ENCODE measurements around the gene NOS1AP.
"Not testable (repeated sequence)": the region's sequence is repeated elsewhere in the genome, so short reads cannot be mapped to it uniquely, and the experiment has no call there.

Gene NOS1AP

GRCh38 chr1:162197041-162197531 lies 127.6 kb downstream of the NOS1AP start:
- no peak for DNase-seq

GRCh38 chr1:162197615-162198421 lies 128.3 kb downstream of the NOS1AP start:
- no peak for DNase-seq

DNA sequence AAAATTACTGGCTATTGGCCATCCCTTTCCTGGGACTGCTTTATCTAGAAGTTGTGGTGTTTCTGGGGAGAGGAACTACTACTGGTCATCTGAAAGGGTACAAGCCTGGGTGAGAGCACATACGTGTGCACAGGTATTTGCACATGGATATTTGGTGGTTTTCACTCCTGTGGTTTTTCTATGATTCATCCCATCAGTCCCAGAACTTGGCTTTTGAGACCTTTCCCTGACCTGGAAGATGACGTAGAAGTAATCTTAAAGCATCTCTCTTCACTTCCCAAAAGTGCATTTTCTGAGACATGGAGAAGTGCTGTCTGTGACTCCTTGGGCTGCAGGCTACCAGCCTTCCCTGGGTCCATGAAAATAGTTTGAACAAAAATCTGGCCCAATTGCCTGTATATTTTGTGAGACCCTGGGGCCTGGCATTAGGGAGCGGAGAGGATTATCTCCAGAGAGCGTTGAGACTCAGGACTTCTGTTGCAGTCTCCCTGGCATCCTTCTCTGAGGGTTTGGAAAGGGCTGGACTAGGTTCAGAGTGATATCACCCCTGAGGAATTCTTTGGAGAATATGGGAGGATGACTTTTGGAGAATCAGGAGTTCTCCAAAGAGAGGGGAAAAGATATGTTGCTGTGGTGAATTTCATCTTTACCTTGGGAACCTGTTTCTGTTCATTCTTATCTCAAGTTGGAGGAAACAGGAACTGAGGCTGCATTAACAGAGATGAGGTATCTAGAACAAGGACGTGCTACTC lies 130.8 kb downstream of the NOS1AP start:
- DNase-seq = no peak

GRCh38 chr1:162201062-162201461 lies 131.6 kb downstream of the NOS1AP start:
- not testable (repeated sequence) for DNase-seq

- no peak for DNase-seq
Measured at GRCh38 chr1:162204129-162204822, 134.8 kb downstream of the NOS1AP start.

- DNase-seq = no peak
Measured at GRCh38 chr1:162204823-162205155, 135.3 kb downstream of the NOS1AP start.

- DNase-seq = no peak
Measured at GRCh38 chr1:162206300-162206699, 136.8 kb downstream of the NOS1AP start.

DNA sequence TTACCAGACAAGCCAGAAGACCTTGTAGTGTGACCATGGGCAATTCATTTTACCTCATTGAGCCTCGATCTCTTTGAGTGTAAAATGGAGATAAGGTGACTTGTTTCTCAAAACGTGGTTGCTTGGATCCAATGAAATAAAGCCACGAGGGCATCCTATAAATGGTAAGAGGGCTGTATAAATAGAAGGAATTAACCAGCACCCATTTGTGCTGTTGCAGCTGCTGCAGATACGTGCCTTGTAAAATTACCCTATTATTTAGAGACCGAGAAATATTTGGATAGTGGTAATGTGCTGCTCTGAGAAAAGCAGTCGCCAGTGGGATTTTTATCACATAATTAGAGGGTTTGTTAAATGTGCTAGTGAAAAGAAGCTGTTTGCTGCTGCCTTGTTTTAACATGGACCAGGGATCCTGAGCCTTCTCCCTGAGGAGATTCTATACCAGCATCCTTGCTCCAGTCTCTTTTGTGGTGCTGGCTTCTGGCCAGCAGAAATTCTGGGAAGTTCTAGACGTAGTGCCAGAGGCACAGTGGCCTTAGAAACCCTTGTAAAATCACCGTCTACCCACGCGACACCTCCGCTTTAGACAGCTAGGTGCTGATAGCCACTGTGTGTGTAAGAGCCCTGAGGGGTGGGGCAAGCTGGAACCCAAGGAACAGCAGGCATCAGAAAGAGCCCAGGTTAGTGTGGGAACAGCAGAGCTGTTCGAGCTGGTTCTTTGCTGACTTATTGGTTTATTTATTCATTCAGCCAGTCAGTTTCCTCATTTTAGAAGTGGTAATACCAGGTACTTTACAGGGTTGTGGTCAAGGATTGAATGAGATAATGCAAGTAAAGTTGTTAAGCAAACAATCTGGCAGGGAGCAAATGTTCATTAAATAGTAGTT lies 137.5 kb downstream of the NOS1AP start:
- no peak for DNase-seq

- no peak for DNase-seq
Measured at GRCh38 chr1:162207862-162208261, 138.4 kb downstream of the NOS1AP start.

DNA sequence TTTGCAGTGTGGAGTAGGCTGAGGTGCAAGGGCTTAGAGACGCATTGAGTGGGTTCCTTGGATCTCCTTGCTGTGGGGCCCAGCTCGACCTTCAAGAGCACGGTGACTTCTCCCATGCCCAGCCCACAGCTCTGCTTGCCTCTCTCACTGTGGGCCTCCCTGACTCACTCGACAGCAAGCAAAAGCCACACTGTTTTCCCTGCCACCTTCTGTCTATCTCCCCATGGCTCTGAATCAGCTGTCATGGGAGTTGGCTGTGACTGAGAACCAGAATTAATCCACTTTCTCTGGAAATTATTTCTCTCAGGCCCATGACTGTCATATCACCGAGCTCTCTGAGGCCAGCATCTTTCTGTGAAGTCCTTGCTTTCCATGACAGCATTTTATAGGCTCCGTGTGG lies 140.7 kb downstream of the NOS1AP start:
- no peak for DNase-seq

DNA sequence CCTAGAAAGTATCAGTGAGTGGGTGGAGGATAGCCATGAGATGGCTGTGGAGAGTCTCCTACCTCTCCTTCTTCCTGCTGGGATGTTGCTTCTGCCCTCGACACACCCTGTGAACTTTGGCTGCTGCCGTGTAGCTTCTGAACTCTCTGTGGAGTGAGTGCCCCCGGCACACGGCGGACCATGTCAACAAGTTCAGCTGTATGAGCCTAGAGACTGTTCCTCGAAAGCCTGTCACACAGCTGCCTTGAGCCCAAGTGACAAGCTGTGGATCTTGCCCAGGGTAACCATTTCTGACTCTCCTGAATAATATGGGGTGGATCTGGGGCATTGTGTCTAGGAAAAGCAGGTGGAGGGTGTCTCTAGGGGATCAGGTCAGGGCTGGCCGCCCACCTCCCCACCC lies 143.2 kb downstream of the NOS1AP start:
- no peak for DNase-seq

DNA sequence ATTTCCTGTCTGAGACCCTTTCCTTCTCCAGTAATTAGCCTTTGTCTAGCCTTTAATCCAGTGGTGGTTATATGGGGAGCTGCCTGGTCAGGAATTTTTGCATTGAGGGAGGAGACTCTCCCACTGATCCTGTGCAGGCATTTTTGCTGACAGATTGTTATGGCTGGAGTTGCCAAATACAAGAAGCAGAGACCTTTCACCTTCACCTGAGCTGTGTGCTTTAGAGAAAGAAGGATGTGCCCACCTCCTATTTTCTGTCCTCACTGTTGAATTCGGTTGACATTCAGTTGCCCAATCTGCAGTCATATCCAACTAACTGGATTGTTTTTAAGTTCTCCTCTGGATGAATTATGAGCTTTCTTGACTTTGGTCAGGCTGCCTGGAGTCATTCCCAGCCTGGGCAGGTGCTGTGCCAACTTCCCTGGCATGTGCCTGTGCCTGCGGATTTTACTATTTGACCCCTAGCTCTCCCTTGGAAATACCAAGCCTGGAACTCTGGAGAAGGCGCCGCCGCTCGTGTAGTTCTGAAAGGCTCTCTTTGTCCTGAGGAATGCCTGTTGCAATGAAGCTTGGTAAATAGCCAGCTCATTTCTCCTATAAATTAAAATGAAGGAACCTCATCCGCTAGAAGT lies 143.9 kb downstream of the NOS1AP start:
- DNase-seq = no peak

- DNase-seq = no peak
Measured at GRCh38 chr1:162214202-162214601, 144.7 kb downstream of the NOS1AP start.

DNA sequence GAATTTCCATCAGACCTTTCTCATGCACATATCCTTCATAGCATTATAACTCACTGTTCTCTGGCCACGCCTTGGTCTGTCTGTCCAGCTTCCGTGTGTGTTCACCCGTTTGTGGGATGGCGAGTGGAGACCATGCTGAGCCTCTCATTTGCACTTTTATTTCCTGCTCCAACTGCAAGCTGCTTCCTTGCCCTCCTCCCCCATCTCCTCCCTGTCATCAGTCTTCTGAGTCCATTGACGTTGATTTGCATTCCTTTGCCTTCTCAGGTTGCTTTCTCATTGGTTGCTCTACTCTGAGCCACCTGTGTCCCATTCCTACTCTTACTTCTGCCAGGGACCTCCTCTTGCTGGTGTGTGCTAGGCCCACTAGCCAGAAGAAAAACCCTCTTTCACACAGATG lies 146.4 kb downstream of the NOS1AP start:
- no peak for DNase-seq

DNA sequence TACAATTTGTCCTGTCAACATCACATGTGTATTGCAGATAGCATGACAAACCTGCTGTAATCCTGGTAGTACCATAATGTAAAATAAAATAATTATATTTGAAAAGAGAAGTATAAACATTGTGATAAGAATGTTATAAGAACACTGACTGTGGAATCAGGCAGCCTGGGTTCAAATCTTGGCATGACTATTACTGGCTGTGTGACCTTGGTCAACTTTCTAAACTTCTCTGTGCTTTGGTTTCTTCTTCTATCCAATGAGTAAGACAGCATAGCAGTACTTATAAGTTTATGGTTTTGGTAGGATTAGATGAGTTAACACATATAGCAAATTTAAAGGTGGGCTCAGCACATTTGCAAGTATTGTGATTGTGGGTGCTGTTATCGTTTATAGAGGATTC lies 147.1 kb downstream of the NOS1AP start:
- no peak for DNase-seq

DNA sequence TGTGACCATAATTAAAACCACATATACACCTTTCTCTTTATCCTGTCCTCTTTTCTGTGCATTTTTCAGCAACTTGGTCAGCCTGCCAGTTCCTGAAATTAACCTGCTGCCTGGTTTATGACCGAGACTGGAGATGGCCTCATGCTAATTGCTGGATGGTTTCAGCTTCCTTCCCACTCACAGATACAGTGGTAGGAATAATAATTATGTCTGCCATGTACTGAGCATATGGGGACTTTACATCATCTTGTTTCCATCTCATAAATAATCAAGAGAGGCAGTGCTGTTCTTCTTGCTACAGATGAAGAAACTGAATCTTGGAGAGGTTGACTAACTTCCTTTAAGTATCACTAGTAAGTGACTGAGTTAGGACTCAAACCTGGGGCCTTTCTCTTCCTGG lies 148.2 kb downstream of the NOS1AP start:
- no peak for DNase-seq

- DNase-seq = no peak
Measured at GRCh38 chr1:162218546-162218945, 149.1 kb downstream of the NOS1AP start.

DNA sequence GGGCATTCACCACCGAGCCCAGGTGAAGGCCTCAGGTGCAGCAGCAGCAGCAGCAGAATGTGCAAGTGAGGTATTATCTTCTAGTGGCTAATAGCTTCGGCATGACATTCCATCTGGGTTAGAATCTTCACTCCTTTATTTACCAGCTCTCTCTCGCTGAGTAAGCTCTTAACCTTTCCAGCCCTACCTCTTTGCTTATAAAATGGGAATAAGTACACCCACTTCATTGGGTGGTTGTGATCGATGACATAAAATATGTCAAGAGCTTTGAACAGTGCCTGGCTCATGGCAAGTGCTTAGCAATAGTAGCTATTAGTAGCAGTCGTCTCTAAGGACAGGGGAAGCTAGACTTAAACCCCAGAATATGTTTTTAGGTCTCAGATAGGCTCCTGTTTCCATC lies 149.5 kb downstream of the NOS1AP start:
- no peak for DNase-seq

DNA sequence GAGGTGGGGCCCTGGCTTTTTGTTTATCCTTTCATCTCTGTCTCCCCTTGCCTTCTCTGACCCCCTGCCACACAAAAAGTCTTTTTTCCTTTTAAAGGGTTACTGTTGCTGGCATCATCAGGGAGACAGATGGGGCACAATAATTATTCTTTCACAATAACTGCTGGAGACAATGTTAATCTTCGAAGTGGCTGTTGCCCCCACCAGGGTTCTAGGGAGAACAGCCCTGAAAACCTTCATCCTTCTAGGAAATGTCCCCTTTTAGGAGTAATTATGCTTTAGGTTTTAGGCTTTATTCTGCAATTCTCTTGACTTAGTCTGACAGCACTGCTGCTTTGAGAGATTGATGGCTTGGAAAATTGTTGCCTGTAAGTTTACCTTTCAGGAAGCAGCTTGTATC lies 150.0 kb downstream of the NOS1AP start:
- no peak for DNase-seq

DNA sequence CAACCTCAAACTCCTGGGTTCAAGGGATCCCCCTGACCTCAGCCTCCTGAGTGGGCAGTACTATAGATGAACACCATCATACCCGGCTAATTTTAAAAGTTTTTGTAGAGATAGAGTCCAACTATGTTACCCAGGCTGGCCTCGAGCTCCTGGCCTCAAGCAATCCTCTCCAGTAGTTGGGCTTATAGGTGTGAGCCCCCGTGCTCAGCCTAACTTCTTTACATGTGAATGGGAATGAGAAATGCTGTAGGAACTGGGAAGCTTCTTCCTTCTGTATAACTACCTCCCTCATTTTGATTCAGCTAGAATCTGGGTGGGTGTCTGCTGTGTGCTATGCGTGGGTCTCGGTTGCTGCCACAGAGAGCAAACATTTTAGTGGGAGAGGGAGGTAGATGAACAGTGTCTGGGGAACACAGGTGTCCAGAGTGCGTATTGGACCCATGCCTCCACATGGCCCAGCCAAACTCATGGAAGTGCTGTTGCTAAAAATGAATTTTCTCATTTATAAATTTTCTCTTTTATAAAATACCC lies 150.6 kb downstream of the NOS1AP start:
- no peak for DNase-seq

DNA sequence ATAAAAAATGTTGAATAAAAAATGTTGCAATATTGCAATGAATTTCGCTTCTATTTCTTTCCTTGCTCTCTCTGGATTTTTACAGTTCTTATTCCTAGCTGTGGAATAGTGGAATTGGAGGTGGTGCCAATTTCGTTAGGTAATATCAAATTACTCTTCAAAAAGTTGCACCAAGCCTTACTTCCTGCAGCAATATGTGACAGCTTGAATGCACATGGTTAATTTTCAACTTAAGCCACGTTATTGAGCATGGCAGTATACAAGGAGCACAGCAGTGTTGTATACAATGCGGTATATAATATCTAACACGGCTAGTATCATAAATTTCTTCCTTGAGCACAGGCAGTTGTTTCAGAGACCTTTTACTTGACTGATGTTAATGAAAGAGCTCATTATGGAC lies 152.5 kb downstream of the NOS1AP start:
- DNase-seq = no peak

DNA sequence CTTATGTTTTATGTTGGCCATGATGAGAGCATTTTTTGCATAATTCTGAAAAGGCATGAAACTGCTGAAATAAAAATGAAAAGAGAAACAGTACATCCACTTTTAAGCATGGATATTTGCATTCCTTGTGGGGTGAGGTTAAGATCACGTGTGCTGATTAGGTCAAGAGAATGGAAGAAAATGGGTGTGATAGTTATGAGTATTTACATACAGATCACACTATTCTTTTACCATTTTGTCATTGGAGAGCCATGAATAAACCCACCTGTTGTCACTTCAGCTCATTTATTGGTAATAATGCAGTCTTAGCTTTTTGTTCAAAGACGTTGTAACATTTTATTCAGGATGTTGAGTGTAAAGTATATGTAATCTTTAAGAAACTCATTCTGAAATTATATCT lies 153.2 kb downstream of the NOS1AP start:
- DNase-seq = no peak
